GM12892 (cell line): ENCODE measurements around the gene CELF2.

Experiments used
- POLR2A ChIP-seq: IDR thresholded peaks from 2 replicates; pipeline ENCODE4 v1.6.1; 2011; ENCODE audit warnings: low read depth, low read length, control low read depth
- POLR2AphosphoS5 ChIP-seq: IDR thresholded peaks from 2 replicates; pipeline ENCODE4 v1.6.1; 2011; ENCODE audit warnings: low read depth, low read length, control low read depth

GRCh38 chr10:11238893-11239292 lies 221.2 kb downstream of the CELF2 start:
- TF ChIP-seq POLR2A, result no peak
- no peak for TF ChIP-seq POLR2AphosphoS5
